Measurements from ENCODE around the gene SMAD9.

The SMAD9 gene

GRCh38 chr13:36862002-36862685 lies 57.9 kb downstream of the SMAD9 start:
- DNase-seq = no peak

- DNase-seq = no peak
These were observed 60.8 kb downstream of the SMAD9 start for GRCh38 chr13:36859259-36859658.

- peak; percentile 82 for DNase-seq
These were observed 61.7 kb downstream of the SMAD9 start for GRCh38 chr13:36858290-36858689.

- no peak for DNase-seq
These were observed 62.8 kb downstream of the SMAD9 start for GRCh38 chr13:36857253-36857652.

GRCh38 chr13:36850790-36851438 lies 69.1 kb downstream of the SMAD9 start:
- no peak for DNase-seq

- DNase-seq = peak; percentile 62
These were observed 71.6 kb downstream of the SMAD9 start for GRCh38 chr13:36848199-36848982.

GRCh38 chr13:36847606-36848005 lies 72.4 kb downstream of the SMAD9 start:
- DNase-seq = no peak

- DNase-seq = peak; percentile 19
These were observed 78.6 kb downstream of the SMAD9 start for GRCh38 chr13:36841391-36841790.

GRCh38 chr13:36840718-36841250 lies 79.3 kb downstream of the SMAD9 start:
- DNase-seq = no peak

- DNase-seq = no peak
These were observed 80.1 kb downstream of the SMAD9 start for GRCh38 chr13:36839981-36840380.

GRCh38 chr13:36839281-36839680 lies 80.8 kb downstream of the SMAD9 start:
- no peak for DNase-seq

- no peak for DNase-seq
These were observed 82.5 kb downstream of the SMAD9 start for GRCh38 chr13:36837354-36838092.

- DNase-seq = no peak
These were observed 85.7 kb downstream of the SMAD9 start for GRCh38 chr13:36834299-36834698.

- DNase-seq = no peak
These were observed 88.7 kb downstream of the SMAD9 start for GRCh38 chr13:36831291-36831690.

GRCh38 chr13:36829753-36830152 lies 90.3 kb downstream of the SMAD9 start:
- no peak for DNase-seq

GRCh38 chr13:36822785-36823184 lies 97.3 kb downstream of the SMAD9 start:
- DNase-seq = no peak

- DNase-seq = no peak
These were observed 99.8 kb downstream of the SMAD9 start for GRCh38 chr13:36820222-36820621.

- DNase-seq = peak; percentile 42
These were observed 100.3 kb downstream of the SMAD9 start for GRCh38 chr13:36819739-36820090.

- DNase-seq = peak; percentile 88
These were observed 101.0 kb downstream of the SMAD9 start, which contains the start of gene RFXAP for GRCh38 chr13:36818804-36819738. RFXAP (plus strand) TSS chr13:36819222; CDS start chr13:36819358, 136 bp downstream.

GRCh38 chr13:36817996-36818803 lies 101.8 kb downstream of the SMAD9 start:
- DNase-seq = no peak

GRCh38 chr13:36815062-36815461 lies 105.0 kb downstream of the SMAD9 start:
- DNase-seq = no peak

Measured in NCI-H748 treated with DMSO at 0.1 percent for 48 hours (cell line).